Measurements from ENCODE around the gene GRM2. TPM values are rescaled to one million over a fixed set of nuclear protein-coding genes. Genes with fewer than 3 reads are reported as not detected.

Gene GRM2
- total RNA-seq, 4 donors from 2014 or later = 1.9 to 7.3 (median 5.8) TPM

DNA sequence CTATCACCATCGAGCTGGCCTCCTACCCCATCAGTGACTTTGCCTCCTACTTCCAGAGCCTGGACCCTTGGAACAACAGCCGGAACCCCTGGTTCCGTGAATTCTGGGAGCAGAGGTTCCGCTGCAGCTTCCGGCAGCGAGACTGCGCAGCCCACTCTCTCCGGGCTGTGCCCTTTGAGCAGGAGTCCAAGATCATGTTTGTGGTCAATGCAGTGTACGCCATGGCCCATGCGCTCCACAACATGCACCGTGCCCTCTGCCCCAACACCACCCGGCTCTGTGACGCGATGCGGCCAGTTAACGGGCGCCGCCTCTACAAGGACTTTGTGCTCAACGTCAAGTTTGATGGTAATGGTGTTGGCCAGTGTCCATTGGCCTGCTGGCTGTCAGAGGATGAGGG is 6.1 kb downstream of the GRM2 start:
- Histone ChIP-seq H3K4me1 (no peaks in the 10 kb centered on the region), H3K9me3 (no peaks in the 10 kb centered on the region), H3K36me3 (no peaks in the 10 kb centered on the region), H3K27me3 (no peaks in the 10 kb centered on the region), H3K27ac (no peak overlapping the region), H3K4me3 (no peak overlapping the region)
- no peak for DNase-seq (ENCODE audit: low spot score in 2 of 2)
- WGBS = 97% methylated on average over 18 of the region's 19 CpGs
- TF ChIP-seq CTCF (IDR thresholded peaks at IDR 0.05) = no peak
- TF ChIP-seq POLR2AphosphoS5 (IDR thresholded peaks at IDR 0.05) = no peak
- TF ChIP-seq EP300 (IDR thresholded peaks at IDR 0.05) = no peak
- TF ChIP-seq POLR2A (IDR thresholded peaks at IDR 0.05) = no peak

- H3K4me3 ChIP-seq = no peak overlapping the region
- 89% methylated on average over 22 of the region's 36 CpGs for WGBS
- no peaks in the 10 kb centered on the region for H3K27me3 ChIP-seq
- no peak overlapping the region for H3K27ac ChIP-seq
- H3K4me1 ChIP-seq = no peaks in the 10 kb centered on the region
- H3K9me3 ChIP-seq = no peaks in the 10 kb centered on the region
- peak in 1 of 2 donors; percentile 76 for DNase-seq (ENCODE audit: low spot score in 2 of 2)
- no peak for TF ChIP-seq POLR2A (IDR thresholded peaks at IDR 0.05)
- no peak for TF ChIP-seq EP300 (IDR thresholded peaks at IDR 0.05)
- H3K36me3 ChIP-seq = no peaks in the 10 kb centered on the region
These were observed 8.5 kb downstream of the GRM2 start for GRCh38 chr3:51715231-51715976.

- Histone ChIP-seq H3K27me3 (no peaks in the 10 kb centered on the region), H3K36me3 (no peaks in the 10 kb centered on the region), H3K27ac (no peak overlapping the region), H3K4me1 (no peaks in the 10 kb centered on the region), H3K9me3 (no peaks in the 10 kb centered on the region), H3K4me3 (no peak overlapping the region)
- no peak for DNase-seq (ENCODE audit: low spot score in 2 of 2)
- TF ChIP-seq POLR2AphosphoS5 (IDR thresholded peaks at IDR 0.05) = no peak
- no peak for TF ChIP-seq CTCF (IDR thresholded peaks at IDR 0.05)
- no peak for TF ChIP-seq POLR2A (IDR thresholded peaks at IDR 0.05)
- 97% methylated on average over 8 of the region's 8 CpGs for WGBS
These were observed 9.1 kb downstream of the GRM2 start for GRCh38 chr3:51715977-51716294.

DNA sequence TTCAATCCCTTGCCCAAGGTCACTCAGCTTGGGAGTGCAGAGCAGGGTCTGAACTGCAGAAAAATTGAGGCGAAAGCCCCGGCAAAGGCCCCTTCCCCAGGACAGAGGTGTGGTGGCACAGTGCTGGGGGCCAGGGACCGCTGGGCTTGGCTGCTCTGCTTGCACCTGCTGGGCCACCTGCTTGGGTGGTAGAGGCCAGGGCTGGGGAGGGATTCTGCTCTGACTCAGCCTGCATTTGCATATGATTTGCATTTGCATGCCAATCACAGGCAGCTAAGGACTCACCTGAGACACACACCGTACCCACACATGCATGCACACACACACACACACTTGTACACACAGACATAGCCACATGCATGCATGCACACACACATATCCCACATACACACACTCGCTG is 9.9 kb downstream of the GRM2 start:
- WGBS = 75% methylated on average over 5 of the region's 5 CpGs
- DNase-seq (ENCODE audit: low spot score in 2 of 2) = no peak
- no peaks in the 10 kb centered on the region for H3K9me3 ChIP-seq
- no peaks in the 10 kb centered on the region for H3K36me3 ChIP-seq
- no peaks in the 10 kb centered on the region for H3K4me1 ChIP-seq
- TF ChIP-seq POLR2A (IDR thresholded peaks at IDR 0.05) (no peak), POLR2AphosphoS5 (IDR thresholded peaks at IDR 0.05) (no peak), CTCF (IDR thresholded peaks at IDR 0.05) (no peak), EP300 (IDR thresholded peaks at IDR 0.05) (no peak)
- no peak overlapping the region for H3K4me3 ChIP-seq
- no peak overlapping the region for H3K27ac ChIP-seq
- H3K27me3 ChIP-seq = no peaks in the 10 kb centered on the region

GRCh38 chr3:51717446-51717845 is 10.6 kb downstream of the GRM2 start:
- no peaks in the 10 kb centered on the region for H3K9me3 ChIP-seq
- H3K27me3 ChIP-seq = no peaks in the 10 kb centered on the region
- DNase-seq (ENCODE audit: low spot score in 2 of 2) = peak in 1 of 2 donors; percentile 68
- H3K27ac ChIP-seq = no peak overlapping the region
- no peak overlapping the region for H3K4me3 ChIP-seq
- H3K36me3 ChIP-seq = no peaks in the 10 kb centered on the region
- TF ChIP-seq CTCF (IDR thresholded peaks at IDR 0.05) (no peak), POLR2A (IDR thresholded peaks at IDR 0.05) (no peak), POLR2AphosphoS5 (IDR thresholded peaks at IDR 0.05) (no peak), EP300 (IDR thresholded peaks at IDR 0.05) (no peak)
- H3K4me1 ChIP-seq = no peaks in the 10 kb centered on the region
- 89% methylated on average over 10 of the region's 10 CpGs for WGBS

DNA sequence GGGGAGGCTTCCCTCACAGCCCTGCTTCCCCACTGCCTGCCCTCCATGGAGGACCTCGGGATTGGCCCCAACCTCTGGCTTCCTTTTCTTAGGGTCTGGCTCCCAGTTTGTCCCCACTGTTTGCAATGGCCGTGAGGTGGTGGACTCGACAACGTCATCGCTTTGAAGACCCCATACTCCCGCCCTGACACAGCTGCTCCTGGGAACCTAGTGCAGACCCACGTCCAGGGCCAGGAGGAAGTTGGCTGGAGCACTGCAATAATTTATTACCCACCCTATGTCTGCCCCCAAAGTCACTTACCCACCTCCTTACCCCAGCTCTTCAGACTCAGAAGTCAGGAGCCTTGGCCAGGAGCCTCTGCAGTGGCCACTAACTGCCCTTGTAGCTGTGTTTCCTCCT is 11.1 kb downstream of the GRM2 start:
- Histone ChIP-seq H3K36me3 (no peaks in the 10 kb centered on the region), H3K27me3 (no peaks in the 10 kb centered on the region), H3K27ac (no peak overlapping the region), H3K4me3 (no peak overlapping the region), H3K9me3 (no peaks in the 10 kb centered on the region), H3K4me1 (no peaks in the 10 kb centered on the region)
- 79% methylated on average over 7 of the region's 7 CpGs for WGBS
- no peak for DNase-seq (ENCODE audit: low spot score in 2 of 2)
- no peak for TF ChIP-seq CTCF (IDR thresholded peaks at IDR 0.05)
- no peak for TF ChIP-seq POLR2AphosphoS5 (IDR thresholded peaks at IDR 0.05)

Measured in suprapubic skin (tissue), 4 donors.